ENCODE results near the gene MOK. TPM values are rescaled to one million over a fixed set of nuclear protein-coding genes. Genes with fewer than 3 reads are reported as not detected.

MOK gene
- total and polyA plus RNA-seq, 2 of the 4 experiments (the other 2 are of a cell fraction) = 16.8 to 48.5 TPM

DNA sequence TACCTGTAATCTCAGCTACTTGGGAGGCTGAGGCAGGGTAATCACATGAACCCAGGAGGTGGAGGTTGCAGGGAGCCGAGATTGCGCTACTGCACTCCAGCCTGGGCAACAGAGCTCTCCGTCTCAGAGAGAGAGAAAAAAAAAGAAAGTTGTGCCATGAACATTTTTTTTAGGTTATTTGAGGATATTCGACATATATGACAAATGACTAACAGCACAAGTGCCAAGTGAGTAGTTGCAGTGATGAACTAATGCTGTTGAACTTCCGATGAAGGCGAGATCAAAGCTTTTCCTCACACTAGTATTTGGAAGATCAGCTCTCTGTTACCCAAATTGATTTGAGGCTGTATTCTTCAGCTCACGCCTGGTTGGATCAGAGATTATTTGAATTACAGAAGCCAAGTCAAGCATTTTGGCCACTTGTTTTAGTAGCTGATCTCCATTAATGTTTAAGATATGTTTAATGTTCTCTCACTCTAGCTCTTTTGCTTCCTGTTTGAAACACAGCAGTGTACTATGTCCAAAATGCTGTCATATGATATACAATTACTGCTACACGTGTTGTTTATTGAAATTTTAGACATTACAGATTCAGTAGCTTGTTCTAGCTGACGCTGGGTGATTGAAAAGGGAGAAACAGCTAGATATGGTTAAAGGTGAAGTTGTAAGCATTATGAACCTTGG lies 121.9 kb downstream of the MOK start:
- no peak overlapping the region for H2BK15ac ChIP-seq (ENCODE audit: low read depth, low read length)
- no peak overlapping the region for H3K4ac ChIP-seq (ENCODE audit: low read depth, low read length)
- H3K56ac ChIP-seq (ENCODE audit: extremely low read depth, insufficient read depth, low read length) = no peak overlapping the region
- no peaks in the 10 kb centered on the region for H3K9me3 ChIP-seq (ENCODE audit: control insufficient read depth, insufficient read depth, low read length)
- H4K5ac ChIP-seq (ENCODE audit: low read depth, low read length) = no peak overlapping the region
- intact Hi-C loops (cut with micrococcal nuclease) (no loop called here), dilution Hi-C loops (cut with HindIII; ENCODE audit: low sequenced_read_pairs, unreplicated experiment) (no loop called here), in situ Hi-C loops (cut with MboI; ENCODE audit: low sequenced_read_pairs) (no loop called here)
- no TSS peak for BruUV-seq (replicated peaks)
- no peak overlapping the region for H2BK20ac ChIP-seq (ENCODE audit: low read depth, low read length)
- no peak overlapping the region for H3K27ac ChIP-seq (ENCODE audit: insufficient read depth, low read length)
- H2AK5ac ChIP-seq (ENCODE audit: low read depth, low read length) = no peak overlapping the region
- peaks cover 73% of the 10 kb centered on the region for H4K20me1 ChIP-seq (ENCODE audit: insufficient read depth, low read length)
- no peaks in the 10 kb centered on the region for H3K27me3 ChIP-seq (ENCODE audit: control insufficient read depth, insufficient read depth, low read length)
- no peak overlapping the region for H4K8ac ChIP-seq (ENCODE audit: low read depth in 2 of 2, low read length in 2 of 2)
- no peak overlapping the region for H2BK5ac ChIP-seq (ENCODE audit: low read depth, low read length, poor library complexity, severe bottlenecking)
- no peak overlapping the region for H2AK9ac ChIP-seq (replicated peaks; ENCODE audit: low read depth, low read length, poor library complexity)
- no peak overlapping the region for H2BK120ac ChIP-seq (ENCODE audit: low read depth, low read length)
- H3K18ac ChIP-seq (ENCODE audit: low read depth, low read length) = no peak overlapping the region
- CTCF ChIA-PET = interaction anchor here (0.6 kb wide), 1 partner anchor 46 kb away, joined by 7 read pairs; no protein-coding TSS in a partner anchor
- no peak for DNase-seq
- H3K4me2 ChIP-seq (ENCODE audit: low read depth, low read length) = no peak overlapping the region
- no peak for ATAC-seq (ENCODE audit: low read depth)
- H3K9me1 ChIP-seq (ENCODE audit: insufficient read depth, low read length) = peaks cover 17% of the 10 kb centered on the region
- no peak overlapping the region for H2AFZ ChIP-seq (replicated peaks; ENCODE audit: low read length, poor library complexity)
- H3K36me3 ChIP-seq (ENCODE audit: control insufficient read depth, insufficient read depth, low read length) = peaks cover 1% of the 10 kb centered on the region; the same call in 1 of the 2 replicates
- no peak overlapping the region for H4K91ac ChIP-seq (ENCODE audit: insufficient read depth, low read depth, low read length)
- TF ChIP-seq POLR2A (IDR thresholded peaks at IDR 0.05; ENCODE audit: low read depth, low read length) (no peak), BHLHE40 (IDR thresholded peaks at IDR 0.05; ENCODE audit: low read depth, low read length) (no peak), RFX5 (IDR thresholded peaks at IDR 0.05; ENCODE audit: low read depth, low read length) (no peak), RCOR1 (IDR thresholded peaks at IDR 0.05; ENCODE audit: insufficient replicate concordance, low read length) (no peak), MAZ (IDR thresholded peaks at IDR 0.05; ENCODE audit: borderline replicate concordance, low read depth, low read length) (no peak), RAD21 (IDR thresholded peaks at IDR 0.05; ENCODE audit: low read length) (no peak)
- H3K4me3 ChIP-seq (ENCODE audit: insufficient read depth, low read depth, low read length) = no peak overlapping the region
- POLR2A ChIA-PET (ENCODE audit: unreplicated experiment) = interaction anchor here (0.6 kb wide), 1 partner anchor 153 kb away, joined by 4 read pairs; no protein-coding TSS in a partner anchor
- H3K9ac ChIP-seq (ENCODE audit: low read depth, low read length) = no peak overlapping the region
- H3K79me1 ChIP-seq (ENCODE audit: low read depth in 1 of 2, low read length in 2 of 2) = peaks cover 46 to 80% of the 10 kb centered on the region in 2 experiments
- H3K4me1 ChIP-seq (ENCODE audit: control insufficient read depth, insufficient read depth, low read length) = peaks cover 9% of the 10 kb centered on the region
- WGBS, 2 experiments (ENCODE audit: extremely low coverage in 2 of 2, insufficient read length in 1 of 2) = no CpG with 5 or more reads among the region's 9 CpGs
- no peak overlapping the region for H3K14ac ChIP-seq (replicated peaks; ENCODE audit: low read depth, low read length)
- H3K23ac ChIP-seq (ENCODE audit: low read depth, low read length) = no peak overlapping the region
